Prostate gland (tissue), 2 donors: ENCODE measurements around the gene SLC22A3.

Experiments used
- POLR2A ChIP-seq: fragments of 450-650 bp; IDR thresholded peaks from one replicate; pipeline ENCODE4 v1.6.1; 2016; ENCODE audit warnings: antibody characterized with exemption, mild to moderate bottlenecking
- TF ChIP-seq, protein P1 (sequence below), 4 experiments: fragments of 200-600 bp in 2 of 4; fragments of 450-650 bp in 2 of 4; sonication (generic) in 2 of 4; IDR thresholded peaks; 1 replicate in 3 of 4; 2 replicates in 1 of 4; pipeline ENCODE4 v1.5.1; 2016 to 2019; ENCODE audit warnings: antibody characterized with exemption in 4 of 4, mild to moderate bottlenecking in 2 of 4, moderate library complexity in 2 of 4

DNA sequence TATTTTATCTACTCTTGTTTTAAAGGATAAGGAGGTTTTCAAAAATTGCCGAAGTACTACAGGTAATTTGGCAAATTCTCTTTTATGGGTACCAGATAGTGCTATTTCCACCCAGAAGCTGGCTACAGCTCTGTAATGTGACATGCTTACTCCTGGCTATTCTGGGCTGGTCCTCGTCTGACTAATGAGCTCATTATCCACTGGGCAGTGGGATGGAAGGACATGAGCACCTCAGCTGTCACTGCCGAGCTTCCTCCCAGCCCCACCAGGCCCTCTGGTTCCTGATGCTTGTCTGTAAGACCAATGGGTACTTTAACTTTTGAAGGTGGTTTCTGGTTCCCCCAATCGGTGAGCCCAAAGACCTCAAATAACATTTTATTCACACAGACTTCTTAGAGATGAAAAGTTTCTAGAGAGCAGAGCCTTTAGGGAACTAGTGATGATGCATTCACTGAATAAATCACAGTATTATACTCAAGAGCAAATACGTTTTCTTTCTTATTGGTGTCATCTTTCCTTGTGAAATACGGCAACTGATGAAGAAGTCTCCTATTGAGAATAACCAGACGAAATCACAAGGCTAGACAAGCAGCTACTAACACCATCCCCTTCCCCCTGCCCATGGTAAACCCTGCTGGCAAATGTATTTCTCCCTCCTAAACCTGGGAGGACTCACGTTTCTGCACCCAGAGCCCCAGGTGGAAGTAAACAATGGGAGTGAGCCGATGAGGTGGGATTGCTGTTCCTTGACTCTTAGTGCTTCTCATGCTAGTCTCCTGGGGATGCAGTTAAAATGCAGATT lies 80.8 kb downstream of the SLC22A3 start:
- TF ChIP-seq, protein P1, sequence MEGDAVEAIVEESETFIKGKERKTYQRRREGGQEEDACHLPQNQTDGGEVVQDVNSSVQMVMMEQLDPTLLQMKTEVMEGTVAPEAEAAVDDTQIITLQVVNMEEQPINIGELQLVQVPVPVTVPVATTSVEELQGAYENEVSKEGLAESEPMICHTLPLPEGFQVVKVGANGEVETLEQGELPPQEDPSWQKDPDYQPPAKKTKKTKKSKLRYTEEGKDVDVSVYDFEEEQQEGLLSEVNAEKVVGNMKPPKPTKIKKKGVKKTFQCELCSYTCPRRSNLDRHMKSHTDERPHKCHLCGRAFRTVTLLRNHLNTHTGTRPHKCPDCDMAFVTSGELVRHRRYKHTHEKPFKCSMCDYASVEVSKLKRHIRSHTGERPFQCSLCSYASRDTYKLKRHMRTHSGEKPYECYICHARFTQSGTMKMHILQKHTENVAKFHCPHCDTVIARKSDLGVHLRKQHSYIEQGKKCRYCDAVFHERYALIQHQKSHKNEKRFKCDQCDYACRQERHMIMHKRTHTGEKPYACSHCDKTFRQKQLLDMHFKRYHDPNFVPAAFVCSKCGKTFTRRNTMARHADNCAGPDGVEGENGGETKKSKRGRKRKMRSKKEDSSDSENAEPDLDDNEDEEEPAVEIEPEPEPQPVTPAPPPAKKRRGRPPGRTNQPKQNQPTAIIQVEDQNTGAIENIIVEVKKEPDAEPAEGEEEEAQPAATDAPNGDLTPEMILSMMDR (IDR thresholded peaks at IDR 0.05) = no peak
- TF ChIP-seq POLR2A = no peak
